K562 (cell line): ENCODE data around the gene PPM1F. TPM values are rescaled to one million over a fixed set of nuclear protein-coding genes. Genes with fewer than 3 reads are reported as not detected.

Experiments
- MYNN ChIP-seq, 2 experiments: sonication (generic); formaldehyde crosslinking in 1 of 2; IDR thresholded peaks; 2 replicates each; pipeline versions ENCODE4 v1.5.0 to v1.6.1; 2016 to 2020; ENCODE audit warnings: antibody characterized with exemption in 1 of 2, missing genetic modification reagents in 1 of 2
- POLR2G ChIP-seq: fragments of 200-400 bp; formaldehyde crosslinking; IDR thresholded peaks from 2 replicates; pipeline ENCODE4 v1.6.1; 2017; ENCODE audit warnings: low read depth, mild to moderate bottlenecking, antibody characterized with exemption, low read length, moderate library complexity
- RERE ChIP-seq: sonication (generic); formaldehyde crosslinking; IDR thresholded peaks from 2 replicates; pipeline ENCODE4 v1.8.0; 2023; ENCODE audit warnings: missing genetic modification reagents, mild to moderate bottlenecking, borderline replicate concordance
- RHOXF2B ChIP-seq: fragments of 250-450 bp; sonication (Bioruptor Pico); conservative IDR thresholded peaks from 2 replicates; pipeline ENCODE4 v1.5.1; 2021
- SP2 ChIP-seq: IDR thresholded peaks from 2 replicates; pipeline ENCODE4 v1.6.1; 2011; ENCODE audit warnings: mild to moderate bottlenecking, low read depth, low read length, moderate library complexity; ENCODE audit not compliant: poor library complexity, severe bottlenecking; ENCODE audit errors: extremely low read depth
- polyA plus RNA-seq, 8 experiments: library from polyadenylated mRNA; depleted of rRNA in 4 of 8; stranded (reverse) in 5 of 8; unstranded in 3 of 8; fragments of >200 nt; fragmentation: Nextera tagmentation in 2 of 8; fragmentation: Illumina TruSeq in 1 of 8; extraction: Ambion mirVana in 2 of 8; extraction: Trizol in 1 of 8; gene quantifications; 2 replicates each; pipeline versions ENCODE4 v1.2.1 to v1.2.3, GENCODE V29; 2011 to 2014; ENCODE audit warnings: inconsistent platforms in 1 of 8, missing spikeins in 1 of 8
- total RNA-seq, 7 experiments: library from RNA; depleted of rRNA in 6 of 7; stranded (reverse); fragments of >200 nt in 6 of 7; fragmentation: Illumina TruSeq in 2 of 7; extraction: Trizol in 2 of 7; gene quantifications; 2 replicates each; pipeline versions ENCODE4 v1.2.1 to v1.2.3, GENCODE V29; 2011 to 2021; ENCODE audit warnings: low replicate concordance in 1 of 7

Gene PPM1F
- total and polyA plus RNA-seq, 9 of the 15 experiments (the other 6 are each of a cell fraction or from before 2014, with no cell fraction given) = 2.1 to 159 (median 64.0) TPM

DNA sequence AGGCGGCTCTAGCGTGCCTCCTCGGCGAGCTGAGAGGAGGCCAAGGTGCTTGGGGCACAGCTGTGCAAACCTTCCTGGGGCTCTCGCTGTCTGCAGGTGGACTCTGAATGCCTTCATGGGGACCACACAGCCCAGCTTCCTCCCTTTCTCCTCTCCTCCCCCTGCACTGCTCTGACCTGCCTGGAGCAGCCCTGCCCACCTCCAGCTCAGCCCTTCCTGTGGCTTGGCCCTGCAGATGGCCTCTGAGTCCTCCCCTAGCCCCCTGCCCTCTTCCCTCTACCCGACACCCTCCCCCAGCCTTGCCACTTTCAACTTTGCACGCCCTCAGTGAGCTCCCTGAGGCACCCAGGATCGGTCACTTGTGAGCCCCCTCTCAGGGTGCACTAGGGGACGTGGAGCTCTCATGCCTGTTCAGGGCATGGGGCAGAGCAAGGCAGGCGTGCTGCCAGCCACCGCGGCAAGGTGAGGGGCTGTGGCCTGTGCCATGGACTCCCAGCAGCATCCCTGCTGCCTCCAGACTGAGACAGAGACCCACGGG lies 31.4 kb downstream of the PPM1F start (continued):
- TF ChIP-seq RERE (peak; percentile 87; the same call in 1 of the 2 replicates), POLR2G (peak; percentile 65), MYNN (IDR thresholded peaks at IDR 0.05) (peak; percentile 60; the same call in 1 of the 2 replicates), MYNN (CRISPR knock-in tag; IDR thresholded peaks at IDR 0.05) (no peak), RHOXF2B (no peak), SP2 (no peak)
